OCI-LY3 (cell line): ENCODE data around the gene RGS9BP.

Source experiments
- CTCF ChIP-seq: fragments of 200-600, 300-600 bp; sonication (generic); IDR thresholded peaks from 2 replicates; pipeline ENCODE4 v1.5.1; 2014; ENCODE audit warnings: antibody characterized with exemption, low read length, low read depth
- EZH2phosphoT487 ChIP-seq: fragments of 200-600 bp; shearing (Covaris generic); IDR thresholded peaks from 2 replicates; pipeline ENCODE4 v1.6.1; 2018; ENCODE audit warnings: antibody characterized with exemption, mixed run types, low read depth

DNA sequence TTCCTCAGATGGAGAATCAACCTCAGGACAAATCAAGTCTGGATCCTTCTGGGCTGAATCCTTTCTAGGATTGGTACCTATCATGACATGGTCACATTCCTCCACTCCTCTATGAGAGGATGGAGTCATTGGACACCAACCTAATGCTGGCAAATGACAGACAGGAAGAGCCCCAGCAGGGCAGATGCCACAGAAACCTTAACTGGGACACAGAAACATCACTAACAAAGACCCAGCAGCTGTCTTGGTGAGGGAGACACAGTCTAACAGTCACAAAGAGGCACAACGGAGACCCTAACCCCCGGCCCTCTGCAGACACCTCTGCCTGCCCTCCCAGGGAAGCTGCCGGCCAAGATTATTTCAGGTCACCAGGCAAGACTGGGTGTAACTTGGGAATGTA lies 2.8 kb upstream of the RGS9BP start:
- TF ChIP-seq CTCF = no peak
- no peak for TF ChIP-seq EZH2phosphoT487
